HCT116 (cell line): Measurements from ENCODE around the gene DQX1. TPM values are rescaled to one million over a fixed set of nuclear protein-coding genes. Genes with fewer than 3 reads are reported as not detected.

ENCODE experiments used
- CEBPB ChIP-seq: IDR thresholded peaks from 2 replicates; pipeline ENCODE4 v1.6.1; 2012; ENCODE audit warnings: low read depth
- EGR1 ChIP-seq: IDR thresholded peaks from 2 replicates; pipeline ENCODE4 v1.6.1; 2012; ENCODE audit warnings: low read depth
- ELF1 ChIP-seq: IDR thresholded peaks from 2 replicates; pipeline ENCODE4 v1.6.1; 2012; ENCODE audit warnings: low read depth, borderline replicate concordance
- EZH2 ChIP-seq: fragments of 200-600 bp; sonication (generic); IDR thresholded peaks from 2 replicates; pipeline ENCODE4 v1.6.1; 2017; ENCODE audit warnings: antibody characterized with exemption, mixed run types
- EZH2phosphoT487 ChIP-seq: fragments of 200-600 bp; IDR thresholded peaks from 2 replicates; pipeline ENCODE4 v1.6.1; 2018; ENCODE audit warnings: antibody characterized with exemption, borderline replicate concordance
- JUND ChIP-seq: IDR thresholded peaks from 2 replicates; pipeline ENCODE4 v1.6.1; 2012
- POLR2A ChIP-seq: IDR thresholded peaks from 2 replicates; pipeline ENCODE4 v1.7.0; 2011; ENCODE audit warnings: borderline replicate concordance; ENCODE audit not compliant: insufficient read depth, insufficient read length; ENCODE audit errors: extremely low read depth
- POLR2AphosphoS5 ChIP-seq: IDR thresholded peaks from 2 replicates; pipeline ENCODE4 v1.6.1; 2011; ENCODE audit warnings: mild to moderate bottlenecking, low read depth, low read length, moderate library complexity
- RAD21 ChIP-seq: IDR thresholded peaks from 2 replicates; pipeline ENCODE4 v1.6.1; 2012; ENCODE audit warnings: low read depth, mild to moderate bottlenecking
- TCF7L2 ChIP-seq: IDR thresholded peaks from 2 replicates; pipeline ENCODE4 v1.7.0; 2011; ENCODE audit warnings: borderline replicate concordance, inconsistent platforms; ENCODE audit not compliant: insufficient read depth, insufficient read length; ENCODE audit errors: extremely low read depth
- YY1 ChIP-seq: IDR thresholded peaks from 2 replicates; pipeline ENCODE4 v1.6.1; 2011; ENCODE audit warnings: low read length, low read depth, moderate library complexity, mild to moderate bottlenecking; ENCODE audit not compliant: insufficient replicate concordance; ENCODE audit errors: extremely low read depth
- ZFX ChIP-seq: fragments of 450-650 bp; IDR thresholded peaks from 2 replicates; pipeline ENCODE4 v1.6.1; 2017
- total RNA-seq: library from RNA; stranded (reverse); gene quantifications from one replicate; pipeline ENCODE4 v1.2.1, GENCODE V29; 2021; ENCODE audit not compliant: unreplicated experiment
- TF ChIP-seq, protein P1 (sequence below): IDR thresholded peaks from 2 replicates; pipeline ENCODE4 v1.6.1; 2012
- TF ChIP-seq, protein P2 (sequence below): IDR thresholded peaks from 2 replicates; pipeline ENCODE4 v1.6.1; 2011; ENCODE audit warnings: mild to moderate bottlenecking, low read length, moderate library complexity; ENCODE audit not compliant: insufficient replicate concordance; ENCODE audit errors: extremely low read depth

Gene DQX1
- total RNA-seq, 1 experiment from 2014 or later: 0.98 TPM

DNA sequence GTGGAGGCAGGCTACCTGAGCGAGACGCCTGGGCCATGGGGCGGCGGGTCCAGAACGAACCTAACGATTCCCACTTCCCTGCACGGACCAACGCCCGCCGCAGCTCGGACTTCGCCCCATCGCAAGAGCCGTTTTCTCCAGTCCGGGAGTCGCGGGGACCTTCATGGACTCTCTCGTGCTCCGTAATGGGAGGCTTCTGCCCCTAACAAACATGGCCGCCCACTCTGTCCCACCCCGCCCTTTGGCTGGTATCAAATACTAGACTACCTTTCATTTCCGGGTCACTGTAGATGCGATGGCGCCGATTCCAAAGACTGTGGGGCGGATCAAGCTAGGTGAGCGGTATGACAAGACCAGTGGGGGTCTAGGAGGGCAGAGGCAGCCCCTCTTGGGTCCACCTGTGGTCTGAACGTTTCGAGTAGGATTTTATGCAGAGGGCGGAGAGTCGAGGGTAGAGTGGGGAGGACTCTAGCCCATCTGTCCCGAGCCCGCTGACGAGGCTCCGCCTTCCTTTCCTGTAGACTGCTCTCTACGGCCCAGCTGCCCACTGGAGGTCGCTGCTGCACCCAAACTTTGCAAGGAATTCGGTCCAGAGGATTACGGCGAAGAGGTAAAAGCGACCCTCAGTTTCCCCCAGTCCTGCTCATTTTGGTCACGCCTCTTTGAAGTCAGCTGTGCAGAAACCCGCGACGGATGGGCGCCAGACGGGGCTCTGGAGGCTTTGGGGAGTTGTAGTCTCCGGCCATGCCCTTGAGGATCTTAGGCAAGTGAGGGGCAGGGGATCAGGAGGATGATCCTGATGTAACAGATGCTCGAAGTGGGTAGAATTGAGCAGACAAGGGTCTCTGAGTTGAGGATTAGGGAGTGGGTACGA lies 43.0 kb downstream of the DQX1 start, which contains the start of the genes CCDC142 and TTC31 (continued):
- peak; percentile 79 for TF ChIP-seq POLR2AphosphoS5
- TF ChIP-seq EZH2phosphoT487: no peak
- no peak for TF ChIP-seq JUND
- TF ChIP-seq CEBPB: no peak
- TF ChIP-seq ZFX: peak; percentile 75; the same call in 1 of the 2 replicates
- no peak; the same call in 1 of the 2 replicates for TF ChIP-seq ELF1
- peak; percentile 84 for TF ChIP-seq RAD21
- TF ChIP-seq POLR2A: peak; percentile 58
- TF ChIP-seq TCF7L2: peak; percentile 51
- TF ChIP-seq YY1: peak; percentile 100
- TF ChIP-seq, protein P1, sequence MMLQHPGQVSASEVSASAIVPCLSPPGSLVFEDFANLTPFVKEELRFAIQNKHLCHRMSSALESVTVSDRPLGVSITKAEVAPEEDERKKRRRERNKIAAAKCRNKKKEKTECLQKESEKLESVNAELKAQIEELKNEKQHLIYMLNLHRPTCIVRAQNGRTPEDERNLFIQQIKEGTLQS: no peak
- TF ChIP-seq EGR1: peak; percentile 76
- TF ChIP-seq, protein P2, sequence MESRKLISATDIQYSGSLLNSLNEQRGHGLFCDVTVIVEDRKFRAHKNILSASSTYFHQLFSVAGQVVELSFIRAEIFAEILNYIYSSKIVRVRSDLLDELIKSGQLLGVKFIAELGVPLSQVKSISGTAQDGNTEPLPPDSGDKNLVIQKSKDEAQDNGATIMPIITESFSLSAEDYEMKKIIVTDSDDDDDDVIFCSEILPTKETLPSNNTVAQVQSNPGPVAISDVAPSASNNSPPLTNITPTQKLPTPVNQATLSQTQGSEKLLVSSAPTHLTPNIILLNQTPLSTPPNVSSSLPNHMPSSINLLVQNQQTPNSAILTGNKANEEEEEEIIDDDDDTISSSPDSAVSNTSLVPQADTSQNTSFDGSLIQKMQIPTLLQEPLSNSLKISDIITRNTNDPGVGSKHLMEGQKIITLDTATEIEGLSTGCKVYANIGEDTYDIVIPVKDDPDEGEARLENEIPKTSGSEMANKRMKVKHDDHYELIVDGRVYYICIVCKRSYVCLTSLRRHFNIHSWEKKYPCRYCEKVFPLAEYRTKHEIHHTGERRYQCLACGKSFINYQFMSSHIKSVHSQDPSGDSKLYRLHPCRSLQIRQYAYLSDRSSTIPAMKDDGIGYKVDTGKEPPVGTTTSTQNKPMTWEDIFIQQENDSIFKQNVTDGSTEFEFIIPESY: peak; percentile 86
- TF ChIP-seq EZH2: no peak
